BJ (cell line): ENCODE data around the gene U2AF2. TPM values are rescaled to one million over a fixed set of nuclear protein-coding genes. Genes with fewer than 3 reads are reported as not detected.

Experiments
- CTCF ChIA-PET: fragments of 350-600 bp; formaldehyde crosslinking; extraction: SDS; loops from one replicate; lab custom pipeline; 2021; ENCODE audit warnings: antibody characterized with exemption, inconsistent platforms; lab: Yijun Ruan, JAX
- POLR2A ChIA-PET: fragments of 300-600 bp; sonication (Branson Sonifier 250); formaldehyde crosslinking; extraction: SDS; loops from one replicate; lab custom pipeline; 2021; ENCODE audit warnings: antibody characterized with exemption; lab: Charles Lee
- DNase-seq: peaks from one replicate; pipeline ENCODE4 v3.0.0-alpha.2; 2011; ENCODE audit warnings: low read depth
- H3K27me3 ChIP-seq: 2 replicates; pipeline ENCODE4 v1.6.0; 2011; ENCODE audit warnings: low read length; ENCODE audit not compliant: control insufficient read depth, insufficient read depth
- H3K36me3 ChIP-seq: 2 replicates; pipeline ENCODE4 v1.5.1; 2011; ENCODE audit warnings: low read length; ENCODE audit not compliant: control insufficient read depth, insufficient read depth
- H3K4me3 ChIP-seq: 2 replicates; pipeline ENCODE4 v1.5.1; 2011; ENCODE audit warnings: low read depth, mild to moderate bottlenecking, control low read depth, low read length
- polyA plus RNA-seq: library from polyadenylated mRNA; depleted of rRNA; stranded (reverse); fragments of >200 nt; gene quantifications from 2 replicates; pipeline ENCODE4 v1.2.3, GENCODE V29; 2011
- TF ChIP-seq, protein P1 (sequence below): IDR thresholded peaks from 2 replicates; pipeline ENCODE4 v1.5.1; 2011; ENCODE audit warnings: low read depth, mild to moderate bottlenecking, control low read depth, inconsistent platforms, low read length, moderate library complexity; ENCODE audit not compliant: insufficient read depth

U2AF2 gene
- polyA plus RNA-seq, 1 experiment: 170 TPM

DNA sequence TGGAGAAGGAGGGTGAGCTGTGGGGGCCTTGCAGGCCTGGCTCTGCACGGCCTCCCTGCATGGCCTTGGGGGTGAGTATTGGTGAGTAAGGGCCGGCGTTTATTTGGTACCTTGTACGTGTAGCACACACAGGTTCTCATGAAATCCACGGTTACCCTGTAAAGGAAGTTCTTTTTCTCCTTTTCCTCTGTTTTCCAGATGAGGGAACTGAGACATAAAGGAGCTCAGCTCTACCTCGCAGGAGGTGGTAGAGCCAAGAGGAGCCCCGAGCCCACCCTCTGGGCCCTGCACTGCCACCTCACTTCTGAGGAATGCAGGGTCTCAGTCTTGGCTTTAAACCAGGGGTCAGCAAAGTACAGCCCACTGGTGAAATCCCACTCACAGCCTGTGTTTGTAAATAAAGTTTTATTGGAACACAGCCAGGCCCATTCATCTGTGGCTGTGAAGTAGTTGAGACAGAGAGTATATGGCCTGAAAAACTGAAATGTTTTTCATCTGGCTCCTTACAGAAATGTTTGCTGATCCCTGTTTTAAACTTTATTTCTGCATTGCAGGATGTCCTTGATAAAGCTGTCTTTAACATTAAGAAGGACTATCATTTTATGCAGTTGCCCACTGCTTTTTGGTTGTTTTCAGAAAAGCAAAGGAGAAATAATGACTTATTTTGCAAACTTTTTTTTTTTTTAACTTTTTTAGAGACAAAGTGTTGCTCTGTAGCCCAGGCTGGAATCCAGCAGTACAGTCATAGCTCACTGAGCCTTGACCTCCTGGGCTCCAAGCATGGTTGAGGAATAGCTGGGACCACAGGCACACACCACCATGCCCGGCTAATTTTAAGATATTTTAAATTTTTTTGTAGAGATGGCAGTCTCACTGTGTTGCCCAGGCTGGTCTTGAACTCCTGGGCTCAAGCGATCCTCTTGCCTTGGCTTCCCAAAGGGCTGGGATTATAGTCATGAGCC is 26.6 kb downstream of the U2AF2 start:
- no peak for DNase-seq

DNA sequence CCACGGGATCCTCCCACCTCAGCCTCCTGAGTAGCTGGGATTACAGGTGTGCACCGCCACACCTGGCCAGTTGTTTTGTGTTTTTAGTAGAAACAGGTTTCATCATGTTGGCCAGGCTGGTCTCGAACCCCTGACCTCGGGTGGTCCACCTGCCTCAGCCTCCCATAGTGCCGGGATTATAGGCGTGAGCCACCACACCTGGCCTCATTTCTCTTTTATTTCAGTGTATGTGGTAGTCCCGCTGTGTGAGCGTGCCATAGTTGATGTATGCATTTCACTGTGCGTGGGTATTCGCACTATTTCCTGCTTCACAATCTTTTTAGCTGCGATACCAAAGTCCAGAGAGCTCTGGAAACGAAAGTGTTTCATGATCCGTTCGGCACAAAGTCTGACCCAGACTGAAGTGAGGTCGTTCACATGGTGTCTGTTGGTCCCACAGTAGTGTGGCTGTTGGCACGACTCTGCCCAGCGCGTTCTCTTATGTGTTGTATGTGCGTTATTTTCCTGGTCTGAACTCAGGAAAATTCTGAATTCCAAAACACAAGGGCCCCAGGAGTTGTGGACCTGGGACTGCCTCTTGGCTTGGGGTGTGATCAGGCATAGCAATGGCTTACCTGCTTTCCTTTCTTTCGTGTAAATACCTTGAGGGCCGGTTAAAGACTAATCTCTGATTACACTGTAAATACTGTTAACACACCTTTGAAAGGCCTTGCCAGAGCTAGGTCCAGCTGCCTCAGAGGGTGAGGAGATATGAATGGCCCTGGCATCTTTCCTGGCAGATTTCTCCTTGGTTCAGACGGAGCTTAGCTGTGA is 28.8 kb downstream of the U2AF2 start:
- POLR2A ChIA-PET: no interaction called here
- Histone ChIP-seq H3K36me3 (peaks cover 44% of the 10 kb centered on the region), H3K27me3 (no peaks in the 10 kb centered on the region), H3K4me3 (no peak overlapping the region)
- no peak for DNase-seq
- CTCF ChIA-PET: interaction anchor here (1.2 kb wide), 1 partner anchor 21 kb away, joined by 3 read pairs; no protein-coding TSS in a partner anchor
- TF ChIP-seq, protein P1, sequence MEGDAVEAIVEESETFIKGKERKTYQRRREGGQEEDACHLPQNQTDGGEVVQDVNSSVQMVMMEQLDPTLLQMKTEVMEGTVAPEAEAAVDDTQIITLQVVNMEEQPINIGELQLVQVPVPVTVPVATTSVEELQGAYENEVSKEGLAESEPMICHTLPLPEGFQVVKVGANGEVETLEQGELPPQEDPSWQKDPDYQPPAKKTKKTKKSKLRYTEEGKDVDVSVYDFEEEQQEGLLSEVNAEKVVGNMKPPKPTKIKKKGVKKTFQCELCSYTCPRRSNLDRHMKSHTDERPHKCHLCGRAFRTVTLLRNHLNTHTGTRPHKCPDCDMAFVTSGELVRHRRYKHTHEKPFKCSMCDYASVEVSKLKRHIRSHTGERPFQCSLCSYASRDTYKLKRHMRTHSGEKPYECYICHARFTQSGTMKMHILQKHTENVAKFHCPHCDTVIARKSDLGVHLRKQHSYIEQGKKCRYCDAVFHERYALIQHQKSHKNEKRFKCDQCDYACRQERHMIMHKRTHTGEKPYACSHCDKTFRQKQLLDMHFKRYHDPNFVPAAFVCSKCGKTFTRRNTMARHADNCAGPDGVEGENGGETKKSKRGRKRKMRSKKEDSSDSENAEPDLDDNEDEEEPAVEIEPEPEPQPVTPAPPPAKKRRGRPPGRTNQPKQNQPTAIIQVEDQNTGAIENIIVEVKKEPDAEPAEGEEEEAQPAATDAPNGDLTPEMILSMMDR: no peak

More for the DNA sequence above, 26.6 kb downstream of the U2AF2 start:
- CTCF ChIA-PET: interaction anchor here (1.3 to 1.4 kb wide), 2 partner anchors 10 to 20 kb away, joined by 3 to 5 read pairs; no protein-coding TSS in a partner anchor
- Histone ChIP-seq H3K36me3 (peaks cover 42% of the 10 kb centered on the region), H3K4me3 (no peak overlapping the region), H3K27me3 (no peaks in the 10 kb centered on the region)
- POLR2A ChIA-PET: no interaction called here
- TF ChIP-seq, protein P1: no peak

DNA sequence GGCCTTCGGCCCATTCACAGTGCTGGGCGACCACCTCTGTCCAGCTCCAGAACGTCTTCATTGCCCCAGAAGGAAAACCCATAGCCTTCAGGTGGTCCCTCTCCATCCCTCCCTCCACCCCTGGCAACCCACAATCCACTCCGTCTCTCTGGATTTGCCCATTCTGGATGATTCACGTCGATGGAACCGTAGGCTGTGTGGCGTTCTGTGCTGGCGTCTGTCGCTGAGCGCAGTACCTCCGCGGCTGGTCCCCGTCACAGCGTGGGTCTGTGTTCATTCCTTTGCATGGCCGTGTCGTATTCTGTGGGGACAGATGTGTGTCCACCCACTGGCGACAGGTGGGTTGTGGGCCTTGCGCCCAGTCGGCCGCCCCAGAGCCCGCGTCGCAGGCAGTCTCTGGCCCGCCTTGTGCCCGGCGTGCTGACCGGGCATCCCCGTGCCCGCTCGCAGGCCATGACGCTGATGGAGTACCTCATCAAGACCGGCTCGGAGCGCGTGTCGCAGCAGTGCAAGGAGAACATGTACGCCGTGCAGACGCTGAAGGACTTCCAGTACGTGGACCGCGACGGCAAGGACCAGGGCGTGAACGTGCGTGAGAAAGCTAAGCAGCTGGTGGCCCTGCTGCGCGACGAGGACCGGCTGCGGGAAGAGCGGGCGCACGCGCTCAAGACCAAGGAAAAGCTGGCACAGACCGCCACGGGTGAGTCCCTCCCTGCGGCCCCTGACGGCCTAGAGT is 30.3 kb downstream of the U2AF2 start:
- Histone ChIP-seq H3K27me3 (no peaks in the 10 kb centered on the region), H3K36me3 (peaks cover 43% of the 10 kb centered on the region), H3K4me3 (no peak overlapping the region)
- TF ChIP-seq, protein P1: no peak
- ChIA-PET CTCF (no interaction called here), POLR2A (no interaction called here)
- DNase-seq: no peak

DNA sequence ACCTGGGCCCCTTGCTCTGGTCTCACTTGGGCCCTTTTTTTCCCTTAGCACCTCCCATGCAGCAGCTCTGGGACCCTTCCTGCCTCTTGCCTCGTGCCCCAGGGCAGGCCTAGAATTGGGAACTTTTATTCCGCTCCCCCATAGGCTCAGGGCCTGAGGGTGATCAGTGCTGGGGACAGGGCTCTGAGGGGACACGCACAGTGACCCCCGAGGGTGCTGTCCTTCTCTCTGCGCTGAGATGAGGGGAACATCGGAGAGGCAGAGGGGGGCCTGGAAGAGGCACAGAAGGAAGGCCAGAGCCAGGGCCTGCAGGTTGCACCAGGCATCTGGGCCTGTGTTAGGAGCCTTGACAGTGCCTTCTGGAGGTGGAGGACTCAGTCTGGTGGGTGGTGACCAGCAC is 30.9 kb downstream of the U2AF2 start:
- CTCF ChIA-PET: no interaction called here
- H3K4me3 ChIP-seq: no peak overlapping the region

More for the DNA sequence above, 30.9 kb downstream of the U2AF2 start:
- DNase-seq: no peak
- POLR2A ChIA-PET: no interaction called here
- Histone ChIP-seq H3K27me3 (no peaks in the 10 kb centered on the region), H3K36me3 (peaks cover 43% of the 10 kb centered on the region)
- TF ChIP-seq, protein P1: no peak
